Keratinocyte (primary cell): ENCODE measurements around the gene TIAM2. TPM values are rescaled to one million over a fixed set of nuclear protein-coding genes. Genes with fewer than 3 reads are reported as not detected.

Experiments
- DNase-seq: peaks from one replicate; pipeline ENCODE4 v3.0.0-alpha.2; 2011; ENCODE audit warnings: low read depth, missing footprints, low spot score
- FAIRE-seq: peaks from 2 replicates; lab custom pipeline; 2011; peaks lifted over from hg19 to GRCh38; lab: Jason Lieb, UNC
- H2AFZ ChIP-seq: 2 replicates; pipeline ENCODE4 v1.6.0; 2012; ENCODE audit warnings: low read length, control low read depth, inconsistent platforms; ENCODE audit not compliant: control insufficient read depth
- H3K27ac ChIP-seq: 2 replicates; pipeline ENCODE4 v1.5.1; 2011; ENCODE audit warnings: low read length; ENCODE audit not compliant: control insufficient read depth, insufficient read depth
- H3K27me3 ChIP-seq: 3 replicates; pipeline ENCODE4 v1.6.0; 2011; ENCODE audit warnings: low read length; ENCODE audit not compliant: control insufficient read depth, insufficient read depth; ENCODE audit errors: extremely low read depth
- H3K36me3 ChIP-seq, 2 experiments: 2 replicates in 1 of 2; 3 replicates in 1 of 2; pipeline ENCODE4 v1.5.1; 2011; ENCODE audit warnings: low read length in 2 of 2, mild to moderate bottlenecking in 1 of 2; ENCODE audit not compliant: control insufficient read depth in 2 of 2, insufficient read depth in 2 of 2; ENCODE audit errors: extremely low read depth in 1 of 2
- H3K4me1 ChIP-seq: 3 replicates; pipeline ENCODE4 v1.5.1; 2011; ENCODE audit warnings: low read length; ENCODE audit not compliant: control insufficient read depth, insufficient read depth; ENCODE audit errors: extremely low read depth
- H3K4me2 ChIP-seq: 3 replicates; pipeline ENCODE4 v1.6.0; 2011; ENCODE audit warnings: low read depth, low read length; ENCODE audit not compliant: control insufficient read depth, insufficient read depth; ENCODE audit errors: extremely low read depth
- H3K4me3 ChIP-seq, 3 experiments: fragments of 200-600 bp in 1 of 3; sonication (generic) in 1 of 3; 2 replicates in 2 of 3; 3 replicates in 1 of 3; pipeline ENCODE4 v1.5.1; 2011 to 2016; ENCODE audit warnings: low read length in 3 of 3, mild to moderate bottlenecking in 3 of 3, control low read depth in 2 of 3, inconsistent platforms in 1 of 3, low read depth in 1 of 3, mixed read lengths in 1 of 3, mixed run types in 1 of 3, moderate library complexity in 1 of 3; ENCODE audit not compliant: control insufficient read depth in 2 of 3, insufficient read depth in 2 of 3; ENCODE audit errors: extremely low read depth in 1 of 3
- H3K79me2 ChIP-seq: 2 replicates; pipeline ENCODE4 v1.6.0; 2012; ENCODE audit warnings: low read length; ENCODE audit not compliant: control insufficient read depth, insufficient read depth
- H3K9ac ChIP-seq: 3 replicates; pipeline ENCODE4 v1.6.0; 2011; ENCODE audit warnings: low read length; ENCODE audit not compliant: control insufficient read depth, insufficient read depth; ENCODE audit errors: extremely low read depth
- H3K9me1 ChIP-seq: 3 replicates; pipeline ENCODE4 v1.6.0; 2011; ENCODE audit warnings: low read length; ENCODE audit not compliant: control insufficient read depth, insufficient read depth; ENCODE audit errors: extremely low read depth
- H3K9me3 ChIP-seq: 2 replicates; pipeline ENCODE4 v1.5.1; 2012; ENCODE audit warnings: low read depth, low read length; ENCODE audit not compliant: control insufficient read depth
- H4K20me1 ChIP-seq: 3 replicates; pipeline ENCODE4 v1.6.0; 2011; ENCODE audit warnings: low read length; ENCODE audit not compliant: control insufficient read depth, insufficient read depth; ENCODE audit errors: extremely low read depth
- EZH2 ChIP-seq: IDR thresholded peaks from one replicate; pipeline ENCODE4 v1.6.1; 2012; ENCODE audit warnings: inconsistent platforms, mild to moderate bottlenecking, low read length, moderate library complexity
- dilution Hi-C: fragments of 300-500 bp; cut with MboI; formaldehyde crosslinking; loops from one replicate; pipeline ENCODE4 v1.7.0; 2020; ENCODE audit warnings: low sequenced_read_pairs; ENCODE audit not compliant: extremely low pct_ligation_motif_present
- polyA plus RNA-seq, 5 experiments: library from polyadenylated mRNA; depleted of rRNA in 3 of 5; stranded (reverse) in 3 of 5; stranded (forward) in 1 of 5; unstranded in 1 of 5; fragments of >200 nt; gene quantifications; 1 replicate in 1 of 5; 2 replicates in 3 of 5; 3 replicates in 1 of 5; pipeline versions ENCODE4 v1.2.1 to v1.2.3, GENCODE V29; 2011 to 2012; ENCODE audit warnings: missing spikeins in 2 of 5, low read depth in 1 of 5, low replicate concordance in 1 of 5
- TF ChIP-seq, protein P1 (sequence below), 3 experiments: IDR thresholded peaks in 1 of 3; conservative IDR thresholded peaks in 1 of 3; optimal IDR thresholded peaks in 1 of 3; 2 replicates in 2 of 3; 3 replicates in 1 of 3; pipeline versions ENCODE3 to v1.5.1; 2011; ENCODE audit warnings: low read length in 3 of 3, mild to moderate bottlenecking in 3 of 3, moderate library complexity in 2 of 3, control low read depth in 1 of 3, inconsistent platforms in 1 of 3; ENCODE audit not compliant: insufficient read depth in 2 of 3; ENCODE audit errors: extremely low read depth in 1 of 3

TIAM2 gene
- polyA plus RNA-seq, 1 donor (not counting 4 experiments of a cell fraction or from before 2014, with no cell fraction given): 4.0 TPM

DNA sequence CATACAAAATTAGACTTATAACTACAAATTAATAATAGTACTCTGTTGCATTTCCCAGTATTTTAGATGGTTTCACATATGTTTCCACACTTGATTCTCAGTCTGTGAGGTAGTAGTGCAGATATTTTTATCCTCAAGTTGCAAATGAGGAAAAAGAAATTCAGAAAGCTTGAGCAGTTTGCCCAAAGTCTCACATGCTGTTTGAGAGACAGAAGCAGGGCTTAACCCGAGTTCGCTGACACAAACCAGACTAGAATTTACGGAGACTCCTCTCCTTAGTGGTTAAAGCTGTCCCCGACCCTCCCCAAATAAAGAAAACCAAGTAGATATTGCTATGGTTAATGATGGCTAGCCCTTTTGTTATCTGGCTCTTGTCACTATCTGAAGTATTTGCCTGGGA is 126.2 kb downstream of the TIAM2 start:
- no peak for DNase-seq
- no peak for FAIRE-seq
- H3K27ac ChIP-seq: no peak overlapping the region
- H3K4me1 ChIP-seq: no peaks in the 10 kb centered on the region
- no peaks in the 10 kb centered on the region for H3K9me1 ChIP-seq
- H3K79me2 ChIP-seq: no peaks in the 10 kb centered on the region
- H4K20me1 ChIP-seq: no peaks in the 10 kb centered on the region
- H3K4me3 ChIP-seq: no peak overlapping the region
- no peaks in the 10 kb centered on the region for H3K9me3 ChIP-seq
- H2AFZ ChIP-seq: no peak overlapping the region
- no peak overlapping the region for H3K4me2 ChIP-seq
- dilution Hi-C loops: no loop called here
- H3K36me3 ChIP-seq: no peaks in the 10 kb centered on the region
- TF ChIP-seq, protein P1, sequence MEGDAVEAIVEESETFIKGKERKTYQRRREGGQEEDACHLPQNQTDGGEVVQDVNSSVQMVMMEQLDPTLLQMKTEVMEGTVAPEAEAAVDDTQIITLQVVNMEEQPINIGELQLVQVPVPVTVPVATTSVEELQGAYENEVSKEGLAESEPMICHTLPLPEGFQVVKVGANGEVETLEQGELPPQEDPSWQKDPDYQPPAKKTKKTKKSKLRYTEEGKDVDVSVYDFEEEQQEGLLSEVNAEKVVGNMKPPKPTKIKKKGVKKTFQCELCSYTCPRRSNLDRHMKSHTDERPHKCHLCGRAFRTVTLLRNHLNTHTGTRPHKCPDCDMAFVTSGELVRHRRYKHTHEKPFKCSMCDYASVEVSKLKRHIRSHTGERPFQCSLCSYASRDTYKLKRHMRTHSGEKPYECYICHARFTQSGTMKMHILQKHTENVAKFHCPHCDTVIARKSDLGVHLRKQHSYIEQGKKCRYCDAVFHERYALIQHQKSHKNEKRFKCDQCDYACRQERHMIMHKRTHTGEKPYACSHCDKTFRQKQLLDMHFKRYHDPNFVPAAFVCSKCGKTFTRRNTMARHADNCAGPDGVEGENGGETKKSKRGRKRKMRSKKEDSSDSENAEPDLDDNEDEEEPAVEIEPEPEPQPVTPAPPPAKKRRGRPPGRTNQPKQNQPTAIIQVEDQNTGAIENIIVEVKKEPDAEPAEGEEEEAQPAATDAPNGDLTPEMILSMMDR (optimal IDR thresholded peaks at IDR 0.05 in 1 of 3, IDR thresholded peaks at IDR 0.05 in 1 of 3, conservative IDR thresholded peaks at IDR 0.05 in 1 of 3; ENCODE audit: extremely low read depth in 1 of 3, insufficient read depth in 2 of 3, low read length in 3 of 3): no peak
- no peak for TF ChIP-seq EZH2
- no peak overlapping the region for H3K9ac ChIP-seq
- no peaks in the 10 kb centered on the region for H3K27me3 ChIP-seq

DNA sequence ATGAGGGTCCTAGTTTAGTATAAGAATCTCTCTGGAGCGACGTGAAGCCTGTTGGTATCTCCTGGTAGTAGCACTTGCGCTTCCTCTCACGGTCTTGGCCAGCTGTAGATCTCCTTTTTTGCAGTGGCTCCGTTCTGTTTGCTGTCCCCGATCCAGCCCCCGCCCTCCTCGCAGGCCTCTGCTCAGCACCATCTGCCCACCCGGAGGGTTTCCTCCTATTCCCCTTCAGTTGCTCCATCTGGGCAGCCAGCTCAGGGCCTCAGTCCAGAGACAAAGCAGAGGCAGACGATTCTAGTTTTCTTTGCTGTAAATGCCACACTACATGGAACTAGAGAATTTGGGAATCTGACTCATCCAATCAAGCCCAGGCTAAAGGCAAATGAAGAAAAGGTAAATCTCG is 126.6 kb downstream of the TIAM2 start:
- H3K27ac ChIP-seq: no peak overlapping the region
- H3K36me3 ChIP-seq: no peaks in the 10 kb centered on the region
- H3K9ac ChIP-seq: no peak overlapping the region
- dilution Hi-C loops: no loop called here
- no peaks in the 10 kb centered on the region for H3K9me1 ChIP-seq
- H3K79me2 ChIP-seq: no peaks in the 10 kb centered on the region
- H3K9me3 ChIP-seq: no peaks in the 10 kb centered on the region
- DNase-seq (no peak), FAIRE-seq (no peak)
- H3K4me2 ChIP-seq: no peak overlapping the region
- H3K27me3 ChIP-seq: no peaks in the 10 kb centered on the region
- no peak overlapping the region for H2AFZ ChIP-seq
- H3K4me1 ChIP-seq: no peaks in the 10 kb centered on the region
- no peaks in the 10 kb centered on the region for H4K20me1 ChIP-seq
- no peak overlapping the region for H3K4me3 ChIP-seq
- TF ChIP-seq, protein P1 (optimal IDR thresholded peaks at IDR 0.05 in 1 of 3, IDR thresholded peaks at IDR 0.05 in 1 of 3, conservative IDR thresholded peaks at IDR 0.05 in 1 of 3; ENCODE audit: extremely low read depth in 1 of 3, insufficient read depth in 2 of 3, low read length in 3 of 3): no peak
- no peak for TF ChIP-seq EZH2
